Activated T-cell treated with anti-CD3 and anti-CD28 coated beads for 24 hours (primary cell): Measurements from ENCODE around the gene GPAM.
"Not testable (repeated sequence)": the region's sequence is repeated elsewhere in the genome, so short reads cannot be mapped to it uniquely, and the experiment has no call there.

ENCODE experiments used
- DNase-seq: peaks from one replicate; pipeline ENCODE4 v3.0.0-alpha.2; 2020; ENCODE audit warnings: low read depth

Gene GPAM

GRCh38 chr10:112132435-112132834 lies 51.1 kb downstream of the GPAM start:
- no peak for DNase-seq

DNA sequence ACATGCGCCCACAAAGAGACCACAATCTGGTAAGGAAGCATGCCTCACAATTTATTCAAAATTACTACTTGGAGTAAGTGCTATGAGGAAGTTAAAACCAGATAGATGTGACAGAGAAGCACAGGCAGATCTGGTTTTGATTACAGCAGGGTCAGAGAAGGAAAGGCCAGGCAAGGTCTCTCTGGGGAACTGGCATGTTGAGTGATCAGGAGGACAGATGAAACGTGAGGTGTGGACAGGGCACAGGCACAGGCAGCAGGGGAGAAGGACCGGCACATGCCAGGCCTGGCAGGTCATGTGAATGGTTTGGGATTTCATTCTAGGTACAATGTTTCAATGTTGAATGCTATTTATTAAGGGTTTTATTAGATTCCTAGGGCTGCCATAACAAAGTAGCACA lies 51.6 kb downstream of the GPAM start:
- DNase-seq: no peak

DNA sequence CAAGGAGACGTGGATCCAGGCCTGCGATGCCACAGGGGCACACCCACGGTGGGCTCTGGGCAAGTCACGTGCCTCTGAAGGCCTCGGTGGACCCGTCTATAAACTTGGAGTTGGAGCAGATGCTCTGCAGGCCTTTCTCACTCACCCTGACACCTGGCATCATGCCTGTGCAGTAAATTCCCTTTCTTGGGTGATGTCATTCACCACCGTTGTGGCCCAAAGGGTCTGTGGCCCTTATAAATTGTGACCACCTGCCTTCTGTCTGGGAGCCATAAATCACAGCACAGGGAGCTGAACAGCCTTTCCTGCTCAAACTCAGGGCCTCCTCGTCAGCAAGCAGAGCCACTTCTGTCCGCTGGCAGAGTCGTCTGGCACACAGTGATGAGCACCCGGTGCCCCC lies 52.2 kb downstream of the GPAM start:
- no peak for DNase-seq

GRCh38 chr10:112126901-112127300 lies 56.7 kb downstream of the GPAM start:
- no peak for DNase-seq

DNA sequence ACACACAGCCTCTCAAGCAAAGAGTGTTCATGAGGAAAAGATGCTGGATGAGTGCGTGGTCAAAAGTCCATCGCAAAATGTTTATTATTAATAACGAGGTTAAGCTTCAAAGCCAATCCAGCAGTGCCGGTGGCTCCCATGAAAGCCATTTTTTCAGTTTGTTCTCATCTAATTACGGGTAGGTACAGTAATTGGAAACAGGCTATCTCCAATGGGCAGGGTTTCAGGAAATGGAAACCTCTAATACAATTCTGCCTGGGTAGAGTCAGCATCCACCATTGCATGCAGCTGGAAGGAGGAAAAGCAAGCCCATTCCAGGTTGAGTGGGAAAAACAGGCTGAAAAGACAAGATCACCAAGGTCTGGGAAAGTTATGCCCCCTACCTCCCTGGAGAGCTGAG lies 57.4 kb downstream of the GPAM start:
- DNase-seq: no peak

- no peak for DNase-seq
These were observed 58.7 kb downstream of the GPAM start for GRCh38 chr10:112124866-112125265.

GRCh38 chr10:112122827-112123226 lies 60.7 kb downstream of the GPAM start:
- no peak for DNase-seq

- DNase-seq: no peak
These were observed 63.1 kb downstream of the GPAM start for GRCh38 chr10:112120491-112120890.

- peak; percentile 27 for DNase-seq
These were observed 67.7 kb downstream of the GPAM start for GRCh38 chr10:112115781-112116385.

- DNase-seq: not testable (repeated sequence)
These were observed 73.8 kb downstream of the GPAM start for GRCh38 chr10:112109779-112110178.
